ENCODE results near the gene ZBTB16. TPM values are rescaled to one million over a fixed set of nuclear protein-coding genes. Genes with fewer than 3 reads are reported as not detected.

ZBTB16 gene
- polyA plus RNA-seq, 3 donors: 4.1 to 12.3 (median 8.3) TPM

GRCh38 chr11:114279792-114280546 is 220.5 kb downstream of the ZBTB16 start:
- H3K9ac ChIP-seq (ENCODE audit: insufficient read depth, low read length, poor library complexity, severe bottlenecking): no peak overlapping the region
- no peaks in the 10 kb centered on the region for H4K20me1 ChIP-seq (ENCODE audit: insufficient read depth, low read length)
- H3K4me1 ChIP-seq (ENCODE audit: control insufficient read depth in 1 of 2, insufficient read depth in 2 of 2, low read length in 2 of 2): no peaks in the 10 kb centered on the region
- no peaks in the 10 kb centered on the region for H3K4me1 Mint-ChIP-seq
- H3K27ac ChIP-seq (ENCODE audit: low read depth in 1 of 2, low read length in 2 of 2): no peak overlapping the region
- H2AFZ ChIP-seq (ENCODE audit: insufficient read depth, low read depth, low read length, poor library complexity, severe bottlenecking): no peak overlapping the region
- H3K27me3 ChIP-seq (ENCODE audit: control insufficient read depth in 2 of 2, insufficient read depth in 2 of 2, low read length in 2 of 2): peaks cover 0 to 2% of the 10 kb centered on the region in 2 donors
- H3K4me2 ChIP-seq (replicated peaks; ENCODE audit: extremely low read depth, low read length, poor library complexity, severe bottlenecking): no peak overlapping the region
- H3K4me3 ChIP-seq (replicated peaks in 1 of 3; ENCODE audit: low read depth in 2 of 3, low read length in 3 of 3): no peak overlapping the region
- H3K36me3 ChIP-seq (replicated peaks in 1 of 2; ENCODE audit: control insufficient read depth in 1 of 2, insufficient read depth in 2 of 2, low read length in 2 of 2): no peaks in the 10 kb centered on the region
- no peak for DNase-seq
- no peaks in the 10 kb centered on the region for H3K79me2 ChIP-seq (ENCODE audit: insufficient read depth, low read length)
- no peak overlapping the region for H3K4me3 Mint-ChIP-seq
- H3K9me3 Mint-ChIP-seq: no peaks in the 10 kb centered on the region
- TF ChIP-seq CTCF (IDR thresholded peaks at IDR 0.05): no peak
- peak overlapping the region in 1 of 7 donors; percentile 26 for H3K27ac Mint-ChIP-seq
- peaks cover 3 to 21% (median 11%) of the 10 kb centered on the region in 3 donors for H3K27me3 Mint-ChIP-seq (ENCODE audit: low read depth in 3 of 3)
- H3K36me3 Mint-ChIP-seq: no peaks in the 10 kb centered on the region
- intact Hi-C loops (cut with micrococcal nuclease): no loop called here
- WGBS (ENCODE audit: insufficient coverage): 89% methylated on average over 9 of the region's 9 CpGs
- no peaks in the 10 kb centered on the region for H3K9me3 ChIP-seq (replicated peaks in 1 of 2; ENCODE audit: control insufficient read depth in 1 of 2, insufficient read depth in 1 of 2, low read length in 2 of 2)

- peak; percentile 14 for TF ChIP-seq CTCF (IDR thresholded peaks at IDR 0.05)
- Histone ChIP-seq H3K4me2 (replicated peaks; ENCODE audit: extremely low read depth, low read length, poor library complexity, severe bottlenecking) (no peak overlapping the region), H3K9me3 (replicated peaks in 1 of 2; ENCODE audit: control insufficient read depth in 1 of 2, insufficient read depth in 1 of 2, low read length in 2 of 2) (no peaks in the 10 kb centered on the region), H3K36me3 (replicated peaks in 1 of 2; ENCODE audit: control insufficient read depth in 1 of 2, insufficient read depth in 2 of 2, low read length in 2 of 2) (no peaks in the 10 kb centered on the region), H3K4me3 (replicated peaks in 1 of 3; ENCODE audit: low read depth in 2 of 3, low read length in 3 of 3) (no peak overlapping the region), H3K79me2 (ENCODE audit: insufficient read depth, low read length) (no peaks in the 10 kb centered on the region), H3K27me3 (ENCODE audit: control insufficient read depth in 2 of 2, insufficient read depth in 2 of 2, low read length in 2 of 2) (peaks cover 0 to 1% of the 10 kb centered on the region in 2 donors), H4K20me1 (ENCODE audit: insufficient read depth, low read length) (no peaks in the 10 kb centered on the region), H2AFZ (ENCODE audit: insufficient read depth, low read depth, low read length, poor library complexity, severe bottlenecking) (peak overlapping the region; percentile 21), H3K9ac (ENCODE audit: insufficient read depth, low read length, poor library complexity, severe bottlenecking) (no peak overlapping the region), H3K4me1 (ENCODE audit: control insufficient read depth in 1 of 2, insufficient read depth in 2 of 2, low read length in 2 of 2) (no peaks in the 10 kb centered on the region), H3K27ac (ENCODE audit: low read depth in 1 of 2, low read length in 2 of 2) (no peak overlapping the region)
- Mint-ChIP-seq H3K27me3 (ENCODE audit: low read depth in 3 of 3) (peaks cover 3 to 20% (median 11%) of the 10 kb centered on the region in 3 donors), H3K27ac (no peak overlapping the region), H3K4me1 (no peaks in the 10 kb centered on the region), H3K4me3 (no peak overlapping the region), H3K9me3 (no peaks in the 10 kb centered on the region), H3K36me3 (no peaks in the 10 kb centered on the region)
- intact Hi-C loops (cut with micrococcal nuclease): no loop called here
- no peak for DNase-seq
- WGBS (ENCODE audit: insufficient coverage): 80% methylated on average over 1 of the region's 6 CpGs
These were observed 221.2 kb downstream of the ZBTB16 start for GRCh38 chr11:114280696-114281095.
